ENCODE measurements around the gene EBI3.
"Not testable (repeated sequence)": the region's sequence is repeated elsewhere in the genome, so short reads cannot be mapped to it uniquely, and the experiment has no call there.

The EBI3 gene

GRCh38 chr19:4237510-4237909, 8.2 kb downstream of the EBI3 start:
- DNase-seq = not testable (repeated sequence)

DNA sequence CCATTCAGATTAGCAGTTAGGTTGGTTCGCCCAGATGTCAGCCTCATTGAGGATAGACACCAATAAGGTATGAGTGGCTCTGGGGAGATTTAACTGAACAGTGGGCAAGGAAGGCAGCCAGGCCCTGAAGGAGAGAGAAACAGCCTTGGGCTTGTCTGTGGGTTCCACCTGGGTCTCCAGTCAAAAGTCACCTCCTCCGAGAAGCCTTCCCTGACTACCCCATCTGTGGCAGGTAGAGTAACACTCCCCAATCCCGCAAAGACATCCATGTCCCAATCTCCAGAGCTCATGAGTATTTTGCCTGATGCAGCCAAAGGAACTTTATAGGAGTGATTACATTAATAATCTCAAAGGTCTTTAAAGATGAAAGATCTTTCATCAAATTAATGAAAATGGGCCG, 9.5 kb downstream of the EBI3 start:
- no peak for DNase-seq

- peak; percentile 76 for DNase-seq
Measured at GRCh38 chr19:4241824-4242430, 12.6 kb downstream of the EBI3 start.

DNA sequence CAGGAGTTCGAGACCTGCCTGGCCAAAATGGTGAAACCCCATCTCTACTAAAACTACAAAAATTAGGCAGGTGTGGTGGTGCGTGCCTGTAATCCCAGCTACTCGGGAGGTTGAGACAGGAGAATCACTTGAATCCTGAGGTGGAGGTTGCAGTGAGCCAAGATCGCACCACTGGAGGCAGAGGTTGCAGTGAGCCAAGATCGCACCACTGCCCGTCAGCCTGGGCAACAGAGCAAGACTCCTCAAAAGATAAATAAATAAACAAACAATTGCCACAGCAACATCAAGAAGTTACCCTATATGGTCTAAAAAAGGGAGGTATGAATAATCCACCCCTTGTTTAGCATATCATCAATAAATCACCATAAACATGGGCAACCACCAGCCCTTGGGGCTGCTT, 16.6 kb downstream of the EBI3 start:
- not testable (repeated sequence) for DNase-seq

GRCh38 chr19:4246767-4247593, 17.7 kb downstream of the EBI3 start, which contains the start of gene YJU2:
Gene YJU2, plus strand, starts transcription at chr19:4247080. Its CDS starts 67 bp downstream, at chr19:4247147.
- peak; percentile 100 for DNase-seq

DNA sequence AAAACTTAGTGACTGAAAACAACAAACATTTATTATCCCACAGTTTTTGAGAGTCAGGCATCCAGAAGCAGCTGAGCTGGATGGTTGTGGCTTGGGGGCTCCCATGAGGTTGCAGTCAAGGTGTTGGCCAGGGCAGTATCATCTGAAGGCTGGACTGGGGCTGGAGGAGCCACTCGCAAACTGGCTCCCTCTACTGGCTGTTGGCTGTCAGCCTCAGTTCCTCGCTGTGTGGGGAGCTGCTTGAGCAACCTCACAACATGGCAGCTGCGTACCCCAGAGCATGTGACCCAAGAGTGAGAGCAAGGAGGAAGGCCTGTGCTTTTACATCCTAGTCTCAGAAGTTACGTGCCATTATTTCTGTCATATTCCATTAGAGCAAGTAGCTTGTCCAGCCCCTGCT, 27.2 kb downstream of the EBI3 start:
- no peak for DNase-seq

DNA sequence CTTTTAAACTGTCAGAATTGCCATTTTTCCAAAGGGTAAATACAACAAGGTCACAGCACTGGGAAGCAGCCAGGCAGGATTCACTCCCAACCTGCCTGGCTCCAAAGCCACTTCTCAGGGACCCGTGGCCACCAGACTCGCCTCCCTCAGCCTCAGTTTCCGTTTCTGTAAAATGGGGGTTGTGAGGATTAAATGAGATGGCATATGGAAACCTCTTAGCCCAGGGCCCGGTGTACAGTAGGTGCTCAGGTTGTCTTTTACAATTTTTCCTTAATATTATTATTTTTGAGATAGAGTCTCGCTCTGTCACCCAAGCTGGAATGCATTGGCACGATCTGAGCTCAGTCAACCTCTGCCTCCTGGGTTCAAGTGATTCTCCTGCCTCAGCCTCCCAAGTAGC, 27.7 kb downstream of the EBI3 start:
- DNase-seq = no peak

DNA sequence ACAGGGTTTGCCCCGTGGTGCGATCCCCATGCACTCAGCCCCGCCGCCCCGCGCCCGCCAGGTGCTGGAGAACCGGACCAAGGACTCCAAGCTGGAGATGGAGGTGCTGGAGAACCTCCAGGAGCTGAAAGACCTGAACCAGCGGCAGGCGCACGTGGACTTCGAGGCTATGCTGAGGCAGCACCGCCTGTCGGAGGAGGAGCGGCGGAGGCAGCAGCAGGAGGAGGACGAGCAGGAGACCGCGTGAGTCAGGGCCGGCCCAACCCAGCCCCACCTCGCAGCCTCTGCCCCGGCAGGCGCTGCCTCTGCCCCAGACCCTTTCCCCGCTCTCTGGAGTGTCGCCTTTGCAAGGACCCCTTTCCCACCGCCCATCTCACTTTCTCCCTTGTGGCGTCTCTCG, 28.9 kb downstream of the EBI3 start:
- no peak for DNase-seq

- peak; percentile 29 for DNase-seq
Measured at GRCh38 chr19:4260613-4261191, 31.4 kb downstream of the EBI3 start.

- DNase-seq = peak; percentile 12
Measured at GRCh38 chr19:4264812-4265211, 35.5 kb downstream of the EBI3 start.

GRCh38 chr19:4266253-4267000, 37.1 kb downstream of the EBI3 start:
- DNase-seq = peak; percentile 30

- DNase-seq = peak; percentile 59
Measured at GRCh38 chr19:4267101-4267900, 38.0 kb downstream of the EBI3 start.

- DNase-seq = no peak
Measured at GRCh38 chr19:4267901-4268815, 38.8 kb downstream of the EBI3 start.

DNA sequence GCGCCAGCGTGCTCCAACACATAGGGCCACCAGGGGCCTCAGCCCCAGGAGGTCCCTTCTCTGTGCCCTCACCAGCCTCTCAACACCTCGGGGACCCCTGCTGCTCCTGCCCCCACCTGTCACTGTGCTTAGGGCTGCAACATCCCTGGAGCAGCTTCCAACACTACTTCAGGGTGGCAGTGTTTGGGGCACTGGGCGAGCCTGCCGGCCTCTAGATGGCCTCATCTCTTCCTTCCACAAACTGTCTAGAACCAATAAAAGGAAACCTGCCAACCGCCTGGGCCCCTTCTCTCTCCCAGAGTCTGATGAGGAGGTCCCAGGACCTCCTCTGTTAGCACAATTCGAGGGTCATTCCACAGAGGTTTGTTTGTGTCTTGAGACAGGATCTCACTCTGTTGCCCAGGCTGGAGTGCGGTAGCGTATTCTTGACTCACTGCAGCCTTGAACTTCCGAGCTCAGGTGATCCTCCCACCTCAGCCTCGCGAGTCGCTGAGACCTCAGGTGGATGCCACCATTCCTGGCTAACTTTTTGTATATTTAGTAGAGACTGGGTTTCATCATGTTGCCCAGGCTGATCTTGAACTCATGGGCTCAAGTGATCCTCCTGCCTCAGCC, 39.6 kb downstream of the EBI3 start:
- DNase-seq = no peak

GRCh38 chr19:4272894-4273293, 43.6 kb downstream of the EBI3 start:
- DNase-seq = no peak

DNA sequence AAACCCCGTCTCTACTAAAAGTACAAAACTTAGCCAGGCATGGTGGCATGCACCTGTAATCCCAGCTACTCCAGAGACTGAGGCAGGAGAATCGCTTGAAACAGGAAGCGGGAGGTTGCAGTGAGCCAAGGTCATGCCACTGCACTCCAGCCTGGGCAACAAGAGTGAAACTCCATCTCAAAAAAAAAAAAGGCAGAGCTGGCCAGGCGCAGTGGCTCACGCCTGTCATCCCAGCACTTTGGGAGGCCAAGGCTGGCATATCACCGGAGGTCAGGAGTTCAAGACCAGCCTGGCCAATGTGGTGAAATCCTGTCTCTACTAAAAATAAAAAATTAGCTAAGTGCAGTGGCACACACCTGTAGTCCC, 45.0 kb downstream of the EBI3 start:
- not testable (repeated sequence) for DNase-seq

DNA sequence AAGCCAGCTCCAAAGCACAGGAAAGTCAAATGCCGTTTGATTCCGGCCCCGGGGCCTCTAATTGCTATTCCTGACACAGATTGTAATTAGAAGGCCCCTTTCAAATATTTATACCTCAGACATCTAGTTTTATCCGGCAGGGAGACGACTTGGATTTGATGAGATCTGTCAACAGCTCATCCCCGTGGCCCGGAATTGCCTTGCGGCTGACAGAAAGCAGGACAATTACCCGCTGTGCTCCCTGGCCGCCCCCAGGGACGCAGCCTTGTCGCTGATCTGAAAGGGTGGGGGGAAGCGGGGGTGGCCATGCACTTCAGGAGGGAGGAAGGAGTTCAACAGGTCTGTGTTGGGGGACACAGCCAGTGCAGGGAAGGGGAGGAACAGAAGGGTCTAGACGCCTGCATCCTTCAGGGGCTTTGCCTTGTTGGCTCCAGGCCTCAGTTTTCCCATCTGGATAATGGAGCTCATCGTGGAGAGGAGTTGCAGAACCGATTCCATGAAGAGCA, 47.9 kb downstream of the EBI3 start:
- no peak for DNase-seq

DNA sequence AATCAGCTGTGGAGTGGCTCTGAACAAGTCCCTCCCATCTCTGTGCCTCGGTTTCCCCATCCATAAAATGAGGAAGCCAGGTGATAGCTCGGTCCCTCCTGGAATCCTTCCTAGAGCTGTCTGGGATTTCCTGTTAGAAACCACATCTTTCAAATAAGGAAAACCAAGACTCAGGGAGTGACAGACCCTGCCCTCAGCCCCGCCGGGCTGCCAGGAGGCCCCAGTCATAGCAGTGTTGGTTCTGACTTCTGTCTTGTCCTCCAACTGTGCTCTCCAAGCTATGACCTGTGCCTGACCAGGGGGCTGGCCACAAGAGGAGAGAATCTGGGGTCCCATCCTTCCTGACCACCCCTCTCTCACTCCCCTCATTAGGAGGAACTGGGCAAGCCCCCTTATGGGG, 48.7 kb downstream of the EBI3 start:
- DNase-seq = no peak

DNA sequence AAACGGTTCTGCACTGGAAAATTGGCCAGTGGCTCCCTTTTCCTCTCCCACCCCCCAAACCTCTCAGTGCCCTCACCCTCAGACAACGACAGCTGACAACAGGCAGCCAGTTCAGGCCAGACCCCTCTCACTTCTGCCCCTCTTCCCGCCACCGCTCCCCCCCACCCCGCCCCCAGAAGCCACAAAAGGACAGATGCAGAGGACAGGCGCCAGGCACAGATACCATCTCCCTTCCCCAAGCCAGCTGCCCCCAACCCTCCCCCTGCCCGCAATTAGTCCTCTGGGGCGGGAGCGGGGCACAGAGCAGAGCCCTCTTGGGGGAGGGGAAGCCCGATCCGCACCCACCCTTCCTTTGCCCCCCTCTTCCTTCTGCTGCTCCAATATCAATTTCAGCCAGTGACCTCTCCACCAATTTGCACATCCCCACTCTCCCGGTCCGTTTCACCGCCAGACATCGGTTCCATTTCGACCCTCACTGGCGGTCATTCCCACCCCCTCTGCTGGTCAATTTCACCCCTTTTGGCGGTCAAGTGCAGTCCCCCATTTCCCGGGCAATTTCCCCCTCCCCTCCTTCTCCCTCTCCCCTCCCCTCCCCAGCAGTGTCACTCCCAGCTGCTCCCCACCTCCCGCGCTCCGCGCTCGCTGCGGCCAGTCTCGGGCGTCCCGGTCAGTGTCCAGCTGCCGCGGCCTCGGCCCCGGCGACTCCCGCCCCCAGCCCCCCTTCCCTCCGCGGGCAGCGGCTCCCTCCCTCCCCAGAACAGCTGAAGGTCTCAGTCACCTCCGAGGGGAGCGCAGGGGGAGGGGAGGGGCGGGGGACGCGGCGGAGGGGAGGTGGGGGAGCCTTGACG, 49.3 kb downstream of the EBI3 start, which contains the start of gene SHD:
SHD (plus strand) TSS at position 848 of the 848 bp plus-strand sequence. CDS start 798 bp downstream, outside the sequence.
- DNase-seq = no peak

DNA sequence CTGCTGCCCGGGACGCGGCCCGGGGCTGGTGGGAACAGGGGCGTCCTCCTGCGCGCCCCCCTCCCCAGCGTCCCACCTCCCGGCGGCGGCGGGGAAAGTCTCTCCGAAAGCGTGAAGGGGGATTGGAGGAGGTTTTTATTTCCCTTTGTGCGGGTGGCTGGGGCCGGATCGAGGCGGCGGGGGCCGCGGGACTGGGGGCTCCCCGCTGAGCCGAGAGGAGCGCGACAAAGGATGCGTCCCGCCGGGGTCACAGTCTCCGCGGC, 49.9 kb downstream of the EBI3 start:
- DNase-seq = no peak
